WTC11 (cell line): ENCODE measurements around the gene ASIC1. TPM values are rescaled to one million over a fixed set of nuclear protein-coding genes. Genes with fewer than 3 reads are reported as not detected.
A peak's percentile ranks its signal among the peaks of the same experiment; 100 is the strongest.

Experiments used
- ATAC-seq: fragments of 200-7000 bp; cut with Tn5 transposase; 2 replicates; pipeline ENCODE4 v1.10.0; 2021; ENCODE audit warnings: mild to moderate bottlenecking, moderate library complexity
- CTCF ChIA-PET: fragments of 300-600 bp; sonication (Branson Sonifier 250); formaldehyde crosslinking; loops from one replicate; lab custom pipeline; 2021; ENCODE audit warnings: antibody characterized with exemption; lab: Charles Lee
- POLR2A ChIA-PET: fragments of 350-600 bp; sonication (Branson Sonifier 250); formaldehyde crosslinking; loops from one replicate; lab custom pipeline; 2021; ENCODE audit warnings: antibody characterized with exemption; lab: Charles Lee
- DNase-seq: peaks from one replicate; pipeline ENCODE4 v3.0.0; 2021; ENCODE audit warnings: low spot score
- H3K27ac Mint-ChIP-seq: 2 replicates; pipeline ENCODE4 v1.8.0; 2021; ENCODE audit warnings: mixed read lengths
- H3K27me3 Mint-ChIP-seq: 2 replicates; pipeline ENCODE4 v1.8.0; 2021; ENCODE audit warnings: low read depth, mild to moderate bottlenecking, moderate library complexity, mixed read lengths
- H3K36me3 Mint-ChIP-seq: 2 replicates; pipeline ENCODE4 v1.8.0; 2021; ENCODE audit warnings: mixed read lengths
- H3K4me1 Mint-ChIP-seq: 2 replicates; pipeline ENCODE4 v1.8.0; 2022; ENCODE audit warnings: mixed read lengths
- H3K4me3 Mint-ChIP-seq: 2 replicates; pipeline ENCODE4 v1.8.0; 2021; ENCODE audit warnings: mild to moderate bottlenecking, moderate library complexity, mixed read lengths
- H3K9me3 Mint-ChIP-seq: 2 replicates; pipeline ENCODE4 v1.8.0; 2021; ENCODE audit warnings: mixed read lengths
- AR ChIP-seq: fragments of 250-450 bp; sonication (Bioruptor Pico); IDR thresholded peaks from 2 replicates; pipeline ENCODE4 v1.9.0; 2021; ENCODE audit warnings: mild to moderate bottlenecking
- ARID4B ChIP-seq: sonication (generic); formaldehyde crosslinking; IDR thresholded peaks from 2 replicates; pipeline ENCODE4 v1.8.0; 2023; ENCODE audit warnings: missing genetic modification reagents, mild to moderate bottlenecking, borderline replicate concordance
- ATF6 ChIP-seq: sonication (generic); formaldehyde crosslinking; IDR thresholded peaks from 2 replicates; pipeline ENCODE4 v1.8.1; 2023; ENCODE audit warnings: mild to moderate bottlenecking, missing genetic modification reagents
- CDX4 ChIP-seq: fragments of 250-450 bp; sonication (Bioruptor Pico); IDR thresholded peaks from 2 replicates; pipeline ENCODE4 v1.9.0; 2021; ENCODE audit warnings: moderate library complexity, mild to moderate bottlenecking, inconsistent platforms, borderline replicate concordance
- E2F1 ChIP-seq: sonication (generic); formaldehyde crosslinking; IDR thresholded peaks from 2 replicates; pipeline ENCODE4 v1.8.0; 2022; ENCODE audit warnings: mild to moderate bottlenecking, missing genetic modification reagents
- ELF4 ChIP-seq: sonication (generic); formaldehyde crosslinking; IDR thresholded peaks from 2 replicates; pipeline ENCODE4 v1.8.1; 2022; ENCODE audit warnings: low read depth, mild to moderate bottlenecking, moderate library complexity, missing genetic modification reagents
- ERG ChIP-seq: fragments of 250-450 bp; sonication (Bioruptor Pico); IDR thresholded peaks from 2 replicates; pipeline ENCODE4 v1.8.0; 2021; ENCODE audit warnings: mild to moderate bottlenecking
- ETV6 ChIP-seq: sonication (generic); formaldehyde crosslinking; IDR thresholded peaks from 2 replicates; pipeline ENCODE4 v1.8.1; 2022; ENCODE audit warnings: mild to moderate bottlenecking, missing genetic modification reagents
- GABPB1 ChIP-seq: sonication (generic); formaldehyde crosslinking; IDR thresholded peaks from 2 replicates; pipeline ENCODE4 v1.8.1; 2023; ENCODE audit warnings: mild to moderate bottlenecking, missing genetic modification reagents
- GRHL2 ChIP-seq: fragments of 250-450 bp; sonication (Bioruptor Pico); IDR thresholded peaks from 2 replicates; pipeline ENCODE4 v1.8.0; 2022; ENCODE audit warnings: mild to moderate bottlenecking, moderate library complexity; ENCODE audit not compliant: insufficient replicate concordance, severe bottlenecking
- GTF2I ChIP-seq: fragments of 250-450 bp; sonication (Bioruptor Pico); conservative IDR thresholded peaks from 2 replicates; pipeline ENCODE4 v1.4.0; 2021; ENCODE audit warnings: mild to moderate bottlenecking
- HMGXB4 ChIP-seq: sonication (generic); formaldehyde crosslinking; IDR thresholded peaks from 2 replicates; pipeline ENCODE4 v1.8.1; 2023; ENCODE audit warnings: mild to moderate bottlenecking, moderate library complexity, missing genetic modification reagents
- KAT7 ChIP-seq: sonication (generic); formaldehyde crosslinking; IDR thresholded peaks from 2 replicates; pipeline ENCODE4 v1.8.1; 2023; ENCODE audit warnings: missing genetic modification reagents, mild to moderate bottlenecking, borderline replicate concordance
- NR1H2 ChIP-seq: sonication (generic); formaldehyde crosslinking; IDR thresholded peaks from 2 replicates; pipeline ENCODE4 v1.9.0; 2021; ENCODE audit warnings: mild to moderate bottlenecking, moderate library complexity, missing genetic modification reagents
- SMAD4 ChIP-seq: sonication (generic); formaldehyde crosslinking; IDR thresholded peaks from 2 replicates; pipeline ENCODE4 v1.8.0; 2022; ENCODE audit warnings: mild to moderate bottlenecking, missing genetic modification reagents
- SOX15 ChIP-seq: fragments of 250-450 bp; sonication (Bioruptor Pico); IDR thresholded peaks from 2 replicates; pipeline ENCODE4 v1.9.0; 2021; ENCODE audit warnings: mild to moderate bottlenecking
- USF2 ChIP-seq: sonication (generic); formaldehyde crosslinking; IDR thresholded peaks from 2 replicates; pipeline ENCODE4 v1.8.1; 2023; ENCODE audit warnings: mild to moderate bottlenecking, missing genetic modification reagents, moderate library complexity
- ZBTB21 ChIP-seq: sonication (generic); formaldehyde crosslinking; IDR thresholded peaks from 2 replicates; pipeline ENCODE4 v1.8.1; 2023; ENCODE audit warnings: mild to moderate bottlenecking, missing genetic modification reagents, borderline replicate concordance
- ZBTB43 ChIP-seq: sonication (generic); formaldehyde crosslinking; IDR thresholded peaks from 2 replicates; pipeline ENCODE4 v1.8.1; 2023; ENCODE audit warnings: mild to moderate bottlenecking, missing genetic modification reagents
- total RNA-seq: library from RNA; stranded (reverse); gene quantifications from 3 replicates; pipeline ENCODE4 v1.2.3, GENCODE V29; 2021

ASIC1 gene
- total RNA-seq, 1 experiment from 2014 or later: 4.9 TPM

- no peak for TF ChIP-seq GTF2I (CRISPR knock-in tag)
- no peak for TF ChIP-seq GABPB1 (CRISPR knock-in tag)
- TF ChIP-seq SOX15 (CRISPR knock-in tag): no peak
- no peak for TF ChIP-seq SMAD4 (CRISPR knock-in tag)
- TF ChIP-seq ELF4 (CRISPR knock-in tag): no peak
- TF ChIP-seq, all 79 proteins: peak for 0
Measured at GRCh38 chr12:50024227-50024626, 33.2 kb upstream of the ASIC1 start (continued).

- Mint-ChIP-seq H3K27ac (no peak overlapping the region), H3K4me1 (peaks cover 9% of the 10 kb centered on the region), H3K4me3 (peak overlapping the region; percentile 95), H3K9me3 (no peaks in the 10 kb centered on the region), H3K36me3 (0 out of 2 replicates have a peak, but pooled peaks cover 2% of the 10 kb centered on the region), H3K27me3 (no peaks in the 10 kb centered on the region)
- DNase-seq (no peak), ATAC-seq (peak; percentile 4)
- POLR2A ChIA-PET: interaction anchor here (0.6 to 1.4 kb wide), 4 partner anchors 15 to 907 kb away, joined by 3 to 8 read pairs (median 4); partner anchors contain the start of gene SMARCD1
- CTCF ChIA-PET: interaction anchor here (0.7 to 1.8 kb wide), 11 partner anchors 14 to 196 kb away, joined by 3 to 20 read pairs (median 4); partner anchors contain the start of genes COX14 and NCKAP5L
- TF ChIP-seq ARID4B (CRISPR knock-in tag): no peak
- no peak for TF ChIP-seq CDX4 (CRISPR knock-in tag)
- no peak for TF ChIP-seq ETV6 (CRISPR knock-in tag)
- no peak for TF ChIP-seq GRHL2 (CRISPR knock-in tag)
- no peak for TF ChIP-seq GABPB1 (CRISPR knock-in tag)
- TF ChIP-seq AR (CRISPR knock-in tag): no peak
- TF ChIP-seq E2F1 (CRISPR knock-in tag): no peak
- TF ChIP-seq ZBTB21 (CRISPR knock-in tag): no peak
- no peak for TF ChIP-seq SOX15 (CRISPR knock-in tag)
- TF ChIP-seq HMGXB4 (CRISPR knock-in tag): no peak
- TF ChIP-seq USF2 (CRISPR knock-in tag): no peak
- no peak for TF ChIP-seq ERG
- no peak for TF ChIP-seq ZBTB43 (CRISPR knock-in tag)
- no peak for TF ChIP-seq KAT7 (CRISPR knock-in tag)
- TF ChIP-seq ATF6 (CRISPR knock-in tag): no peak
- no peak for TF ChIP-seq NR1H2 (CRISPR knock-in tag)
Measured at GRCh38 chr12:50024805-50025186, 32.6 kb upstream of the ASIC1 start.
